Breast epithelium (tissue), 4 donors: ENCODE results near the gene ATP1B1. TPM values are rescaled to one million over a fixed set of nuclear protein-coding genes. Genes with fewer than 3 reads are reported as not detected.
A peak's percentile ranks its signal among the peaks of the same experiment; 100 is the strongest.

Experiments
- DNase-seq, 2 donors: peaks; one replicate each; pipeline ENCODE4 v3.0.0-alpha.2; 2019; ENCODE audit warnings: low spot score in 2 of 2
- H3K27ac ChIP-seq, 2 donors: fragments of 200-600 bp; sonication (generic) in 1 of 2; one replicate each; pipeline ENCODE4 v1.5.1; 2016 to 2019; ENCODE audit warnings: mild to moderate bottlenecking in 1 of 2
- H3K27me3 ChIP-seq, 2 donors: fragments of 200-600 bp; sonication (generic) in 1 of 2; one replicate each; pipeline versions ENCODE4 v1.5.1 to v1.6.0; 2017 to 2019; ENCODE audit warnings: control low read depth in 1 of 2, mild to moderate bottlenecking in 1 of 2
- H3K36me3 ChIP-seq: fragments of 200-600 bp; one replicate; pipeline ENCODE4 v1.5.1; 2019
- H3K4me1 ChIP-seq, 2 donors: fragments of 200-600 bp; sonication (generic); one replicate each; pipeline ENCODE4 v1.5.1; 2016 to 2019; ENCODE audit warnings: control low read depth in 1 of 2
- H3K4me3 ChIP-seq, 3 donors: fragments of 200-600 bp; sonication (generic); 1 replicate in 2 of 3; 2 replicates in 1 of 3; pipeline ENCODE4 v1.5.1; 2016 to 2019; ENCODE audit warnings: mild to moderate bottlenecking in 3 of 3, moderate library complexity in 2 of 3
- H3K9me3 ChIP-seq, 2 donors: fragments of 200-600 bp; sonication (generic) in 1 of 2; one replicate each; pipeline ENCODE4 v1.5.1; 2016 to 2019; ENCODE audit warnings: control low read depth in 1 of 2
- POLR2A ChIP-seq: fragments of 450-650 bp; IDR thresholded peaks from one replicate; pipeline ENCODE4 v1.6.1; 2016; ENCODE audit warnings: antibody characterized with exemption, mild to moderate bottlenecking, moderate library complexity
- POLR2AphosphoS5 ChIP-seq, 3 donors: sonication (generic); formaldehyde crosslinking; IDR thresholded peaks; one replicate each; pipeline ENCODE4 v1.6.1; 2017; ENCODE audit warnings: antibody characterized with exemption in 3 of 3
- intact Hi-C: fragments of 100-400 bp; cut with DNase I; formaldehyde crosslinking; loops from one replicate; pipeline ENCODE4 v1.15.1; 2023; ENCODE audit warnings: low total_unique reads
- total RNA-seq, 3 donors: library from RNA; depleted of rRNA; stranded (reverse); fragments of >200 nt; gene quantifications; one replicate each; pipeline ENCODE4 v1.1.0, GENCODE V29; 2016
- TF ChIP-seq, protein P1 (sequence below), 3 donors: fragments of 450-650 bp; IDR thresholded peaks; one replicate each; pipeline ENCODE4 v1.5.1; 2016 to 2017; ENCODE audit warnings: antibody characterized with exemption in 3 of 3, mild to moderate bottlenecking in 3 of 3, moderate library complexity in 3 of 3

ATP1B1 gene
- total RNA-seq, 3 donors from 2014 or later: 21.8 to 173 (median 46.9) TPM

DNA sequence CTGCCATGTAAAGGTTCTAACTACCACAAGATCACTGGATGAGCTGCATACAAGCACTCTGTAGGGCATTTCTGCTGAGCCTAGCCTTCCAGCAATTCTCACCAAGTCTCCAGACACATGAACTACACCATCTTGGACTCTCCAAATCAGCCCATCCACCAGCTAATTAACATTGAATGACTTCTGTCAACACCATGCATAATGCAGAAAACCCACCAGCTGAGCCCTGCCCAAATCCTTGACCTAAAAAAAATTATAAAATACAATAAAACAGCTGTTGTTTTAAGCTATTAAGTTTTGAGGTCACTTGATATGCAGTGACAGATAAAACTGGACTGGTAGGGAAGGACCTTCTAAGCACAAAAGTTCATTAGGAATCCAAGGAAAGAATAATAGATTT, 44.3 kb upstream of the ATP1B1 start:
- Histone ChIP-seq H3K27me3 (no peaks in the 10 kb centered on the region), H3K4me3 (no peak overlapping the region), H3K36me3 (no peaks in the 10 kb centered on the region), H3K27ac (no peak overlapping the region), H3K4me1 (no peaks in the 10 kb centered on the region), H3K9me3 (peaks cover 4 to 18% of the 10 kb centered on the region in 2 donors)
- DNase-seq: no peak
- TF ChIP-seq POLR2A (no peak), POLR2AphosphoS5 (IDR thresholded peaks at IDR 0.05) (no peak)
- TF ChIP-seq, protein P1, sequence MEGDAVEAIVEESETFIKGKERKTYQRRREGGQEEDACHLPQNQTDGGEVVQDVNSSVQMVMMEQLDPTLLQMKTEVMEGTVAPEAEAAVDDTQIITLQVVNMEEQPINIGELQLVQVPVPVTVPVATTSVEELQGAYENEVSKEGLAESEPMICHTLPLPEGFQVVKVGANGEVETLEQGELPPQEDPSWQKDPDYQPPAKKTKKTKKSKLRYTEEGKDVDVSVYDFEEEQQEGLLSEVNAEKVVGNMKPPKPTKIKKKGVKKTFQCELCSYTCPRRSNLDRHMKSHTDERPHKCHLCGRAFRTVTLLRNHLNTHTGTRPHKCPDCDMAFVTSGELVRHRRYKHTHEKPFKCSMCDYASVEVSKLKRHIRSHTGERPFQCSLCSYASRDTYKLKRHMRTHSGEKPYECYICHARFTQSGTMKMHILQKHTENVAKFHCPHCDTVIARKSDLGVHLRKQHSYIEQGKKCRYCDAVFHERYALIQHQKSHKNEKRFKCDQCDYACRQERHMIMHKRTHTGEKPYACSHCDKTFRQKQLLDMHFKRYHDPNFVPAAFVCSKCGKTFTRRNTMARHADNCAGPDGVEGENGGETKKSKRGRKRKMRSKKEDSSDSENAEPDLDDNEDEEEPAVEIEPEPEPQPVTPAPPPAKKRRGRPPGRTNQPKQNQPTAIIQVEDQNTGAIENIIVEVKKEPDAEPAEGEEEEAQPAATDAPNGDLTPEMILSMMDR (IDR thresholded peaks at IDR 0.05): no peak
- intact Hi-C loops: no loop called here

GRCh38 chr1:169064103-169064502, 42.4 kb upstream of the ATP1B1 start:
- Histone ChIP-seq H3K9me3 (peaks cover 4 to 20% of the 10 kb centered on the region in 2 donors), H3K36me3 (no peaks in the 10 kb centered on the region), H3K27ac (no peak overlapping the region), H3K4me1 (no peaks in the 10 kb centered on the region), H3K27me3 (no peaks in the 10 kb centered on the region), H3K4me3 (no peak overlapping the region)
- intact Hi-C loops: no loop called here
- no peak for DNase-seq
- TF ChIP-seq POLR2AphosphoS5 (IDR thresholded peaks at IDR 0.05) (no peak), POLR2A (no peak)
- TF ChIP-seq, protein P1 (IDR thresholded peaks at IDR 0.05): no peak

DNA sequence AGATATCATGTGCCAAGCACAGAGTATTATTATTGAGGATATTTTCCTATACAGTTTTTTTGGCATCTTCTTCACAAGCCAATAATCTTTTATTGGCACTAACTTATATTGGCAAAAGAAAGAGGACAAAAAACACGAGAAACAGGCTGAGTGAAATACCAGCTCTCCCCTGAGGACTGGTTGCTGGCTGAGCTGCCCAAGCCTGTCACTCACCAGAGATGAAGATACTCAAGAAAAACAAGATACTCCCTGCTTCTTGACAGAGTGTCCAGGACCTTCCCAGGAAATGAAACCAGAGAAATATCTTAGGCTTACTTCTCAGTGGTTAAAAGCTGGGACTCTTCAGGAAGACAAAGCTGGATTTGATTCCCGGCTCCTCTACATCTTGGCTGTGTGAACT, 35.9 kb upstream of the ATP1B1 start:
- H3K36me3 ChIP-seq: no peaks in the 10 kb centered on the region
- H3K4me3 ChIP-seq: no peak overlapping the region
- DNase-seq: no peak
- H3K27ac ChIP-seq: peak overlapping the region; percentile 11 to 37
- TF ChIP-seq POLR2A: no peak
- TF ChIP-seq, protein P1 (IDR thresholded peaks at IDR 0.05): no peak
- TF ChIP-seq POLR2AphosphoS5 (IDR thresholded peaks at IDR 0.05): no peak
- peaks cover 0 to 8% of the 10 kb centered on the region in 2 donors for H3K9me3 ChIP-seq
- H3K27me3 ChIP-seq: no peaks in the 10 kb centered on the region
- H3K4me1 ChIP-seq: no peaks in the 10 kb centered on the region
- intact Hi-C loops: no loop called here

DNA sequence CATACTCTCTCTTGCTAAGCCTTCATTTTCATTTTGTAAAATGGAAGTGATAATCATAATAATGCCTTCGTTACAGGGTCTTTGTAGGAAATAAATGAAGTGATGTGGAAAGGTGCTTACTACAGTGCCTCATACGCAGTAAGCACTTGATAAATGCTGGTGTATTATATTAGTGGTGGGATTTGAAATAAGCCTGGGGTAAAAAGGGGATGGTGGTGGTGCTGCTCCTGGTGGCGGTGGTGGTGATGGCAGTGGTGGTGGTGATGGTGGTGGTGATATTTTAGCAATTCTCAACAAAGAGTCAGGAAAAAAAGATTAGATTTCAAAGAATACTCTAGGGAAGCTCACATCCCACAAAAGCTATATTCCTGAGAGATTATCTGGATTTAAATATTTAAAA, 35.5 kb upstream of the ATP1B1 start:
- intact Hi-C loops: no loop called here
- no peak overlapping the region for H3K4me3 ChIP-seq
- H3K27ac ChIP-seq: peak overlapping the region; percentile 11 to 37
- TF ChIP-seq POLR2A (no peak), POLR2AphosphoS5 (IDR thresholded peaks at IDR 0.05) (no peak)
- TF ChIP-seq, protein P1 (IDR thresholded peaks at IDR 0.05): no peak
- no peaks in the 10 kb centered on the region for H3K27me3 ChIP-seq
- peaks cover 0 to 8% of the 10 kb centered on the region in 2 donors for H3K9me3 ChIP-seq
- H3K4me1 ChIP-seq: no peaks in the 10 kb centered on the region
- H3K36me3 ChIP-seq: no peaks in the 10 kb centered on the region
- DNase-seq: no peak

DNA sequence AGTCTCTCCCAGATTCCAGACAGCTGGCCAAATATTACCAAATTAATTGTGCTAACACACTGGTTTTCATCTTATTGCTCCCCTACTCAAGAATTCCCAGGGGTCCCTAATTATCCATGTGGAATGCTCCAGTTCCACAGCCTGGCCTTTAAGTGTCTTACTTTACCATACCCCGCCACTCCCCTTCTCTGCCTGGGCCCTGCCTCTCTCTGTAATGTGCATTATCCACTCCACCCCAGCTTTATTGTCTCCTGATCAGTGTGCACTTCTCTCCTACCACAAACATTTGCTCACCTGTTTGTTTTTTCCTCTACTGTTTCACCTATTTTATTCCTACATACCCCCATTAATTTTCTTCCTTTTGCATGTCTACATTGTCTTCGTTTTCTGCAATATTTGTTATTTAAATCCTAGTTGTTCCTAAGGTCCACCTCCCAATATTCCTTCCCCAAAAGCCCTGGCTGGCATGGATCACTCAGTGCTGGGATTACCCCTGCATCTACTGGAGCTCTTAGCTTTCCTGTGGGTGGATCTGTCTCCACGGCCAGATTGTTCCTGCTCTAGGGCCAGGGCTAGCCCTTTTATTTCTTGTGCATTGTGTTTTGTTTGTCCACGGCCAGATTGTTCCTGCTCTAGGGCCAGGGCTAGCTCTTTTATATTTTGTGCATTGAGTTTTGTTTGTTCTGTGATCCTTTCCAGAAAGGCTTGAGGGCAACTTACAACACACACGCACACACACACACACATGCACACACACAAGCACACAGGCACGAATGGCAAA, 33.4 kb upstream of the ATP1B1 start:
- peak overlapping the region; percentile 6 to 45 for H3K27ac ChIP-seq
- intact Hi-C loops: no loop called here
- no peaks in the 10 kb centered on the region for H3K27me3 ChIP-seq
- no peaks in the 10 kb centered on the region for H3K9me3 ChIP-seq
- peak in 1 of 2 donors; percentile 19 for DNase-seq
- H3K4me1 ChIP-seq: no peaks in the 10 kb centered on the region
- H3K36me3 ChIP-seq: peaks cover 4% of the 10 kb centered on the region
- no peak overlapping the region for H3K4me3 ChIP-seq
- TF ChIP-seq, protein P1 (IDR thresholded peaks at IDR 0.05): no peak
- TF ChIP-seq POLR2A (no peak), POLR2AphosphoS5 (IDR thresholded peaks at IDR 0.05) (no peak)
